ENCODE results near the gene TPST1. TPM values are rescaled to one million over a fixed set of nuclear protein-coding genes. Genes with fewer than 3 reads are reported as not detected.

TPST1 gene
- total and polyA plus RNA-seq, 2 of the 8 experiments (the other 6 are each of a cell fraction or from before 2014, with no cell fraction given): 8.2 to 18.4 TPM

- H4K5ac ChIP-seq (ENCODE audit: insufficient read length, low read depth, low read length): no peak overlapping the region
- H2AFZ ChIP-seq (ENCODE audit: low read length): no peak overlapping the region
- no peak overlapping the region for H3K23ac ChIP-seq (ENCODE audit: insufficient read length)
- no peaks in the 10 kb centered on the region for H3K27me3 ChIP-seq (replicated peaks in 1 of 4; ENCODE audit: control insufficient read depth in 3 of 4, extremely low read depth in 1 of 4, insufficient read depth in 3 of 4, low read length in 3 of 4)
- no peak overlapping the region for H2BK5ac ChIP-seq (ENCODE audit: low read depth, low read length)
- H2BK15ac ChIP-seq (ENCODE audit: low read length): no peak overlapping the region
- H3K14ac ChIP-seq (ENCODE audit: insufficient read length): no peak overlapping the region
- peaks cover 0 to under 1% of the 10 kb centered on the region in 2 experiments; a peak in 1 of 4 replicates for H3K9me3 ChIP-seq (ENCODE audit: insufficient read depth in 2 of 2, low read depth in 1 of 2, low read length in 1 of 2)
- H3K36me3 ChIP-seq (ENCODE audit: control insufficient read depth in 2 of 4, insufficient read depth in 4 of 4, low read length in 3 of 4): no peaks in the 10 kb centered on the region
- H3K4me2 ChIP-seq (ENCODE audit: insufficient read depth in 1 of 2, low read depth in 2 of 2, low read length in 2 of 2): no peak overlapping the region
- H3K4ac ChIP-seq (replicated peaks; ENCODE audit: insufficient read length, low read depth, low read length): no peak overlapping the region
- H3K9ac ChIP-seq (replicated peaks in 1 of 4; ENCODE audit: extremely low read depth in 1 of 4, low read depth in 3 of 4, low read length in 3 of 4): no peak overlapping the region
- H3K79me1 ChIP-seq (ENCODE audit: low read depth, low read length): no peaks in the 10 kb centered on the region
- no peak overlapping the region for H2BK12ac ChIP-seq (ENCODE audit: low read depth, low read length)
- no peaks in the 10 kb centered on the region for H3K23me2 ChIP-seq (ENCODE audit: low read depth, low read length)
- TF ChIP-seq EZH2 (IDR thresholded peaks at IDR 0.05; ENCODE audit: low read depth, low read length, severe bottlenecking) (no peak), ATF3 (IDR thresholded peaks at IDR 0.05; ENCODE audit: insufficient read depth, low read depth, low read length) (no peak), KDM5A (IDR thresholded peaks at IDR 0.05; ENCODE audit: low read length) (no peak), E2F6 (IDR thresholded peaks at IDR 0.05) (no peak)
- H4K20me1 ChIP-seq (replicated peaks in 1 of 2; ENCODE audit: control insufficient read depth in 1 of 2, insufficient read depth in 2 of 2, low read length in 2 of 2): no peaks in the 10 kb centered on the region
- CTCF ChIA-PET (ENCODE audit: partially characterized antibody): no interaction called here
- H3K56ac ChIP-seq (replicated peaks; ENCODE audit: insufficient read length, low read depth, low read length): no peak overlapping the region
- H2BK120ac ChIP-seq (replicated peaks; ENCODE audit: low read depth, low read length): no peak overlapping the region
- H3K4me3 ChIP-seq (ENCODE audit: extremely low read depth in 1 of 4, insufficient read depth in 2 of 4, low read depth in 3 of 4, low read length in 4 of 4): no peak overlapping the region
- no peaks in the 10 kb centered on the region for H3K4me1 ChIP-seq (replicated peaks in 1 of 4; ENCODE audit: control insufficient read depth in 3 of 4, insufficient read depth in 4 of 4, low read length in 3 of 4)
- POLR2A ChIA-PET (ENCODE audit: partially characterized antibody): no interaction called here
- no peak overlapping the region for H4K91ac ChIP-seq (replicated peaks; ENCODE audit: insufficient read length, low read length)
- no peak overlapping the region for H4K8ac ChIP-seq (ENCODE audit: extremely low read depth, insufficient read depth, low read length)
- no peak overlapping the region for H2BK20ac ChIP-seq (ENCODE audit: low read length)
- WGBS, 2 experiments (ENCODE audit: extremely low coverage in 1 of 2, insufficient coverage in 1 of 2, insufficient read length in 1 of 2, insufficient replicate concordance in 2 of 2, low coverage in 1 of 2, low lambda C conversion rate in 2 of 2, missing lambda C conversion rate in 1 of 2): 85% methylated on average over 6 of the region's 6 CpGs; no CpG with 5 or more reads in 1 of the 2 experiments
- FAIRE-seq: no peak
- H3K27ac ChIP-seq (ENCODE audit: low read depth, low read length): no peak overlapping the region
- H3K79me2 ChIP-seq (ENCODE audit: control insufficient read depth in 1 of 2, insufficient read depth in 2 of 2, low read length in 2 of 2): no peaks in the 10 kb centered on the region
- no peak overlapping the region for H2AK5ac ChIP-seq (ENCODE audit: low read depth, low read length)
- no peak overlapping the region for H3K18ac ChIP-seq (ENCODE audit: extremely low read depth, low read length)
- no peak for DNase-seq (ENCODE audit: low read depth in 1 of 2, low spot score in 2 of 2)
Observed at GRCh38 chr7:66331883-66332282, 126.7 kb downstream of the TPST1 start.

All from H1 (cell line).